HG02970 (cell line): ENCODE results near the gene CNGB1.
"Not testable (repeated sequence)": the region's sequence is repeated elsewhere in the genome, so short reads cannot be mapped to it uniquely, and the experiment has no call there.

ENCODE experiments used
- ATAC-seq: cut with Tn5 transposase; IDR thresholded peaks from one replicate; pipeline ENCODE4 v1.9.1; 2021; ENCODE audit warnings: mild to moderate bottlenecking, moderate library complexity, moderate number of reproducible peaks; ENCODE audit not compliant: unreplicated experiment, low FRiP score

Gene CNGB1

GRCh38 chr16:57914244-57915173 lies 56.4 kb downstream of the CNGB1 start:
- no peak for ATAC-seq

DNA sequence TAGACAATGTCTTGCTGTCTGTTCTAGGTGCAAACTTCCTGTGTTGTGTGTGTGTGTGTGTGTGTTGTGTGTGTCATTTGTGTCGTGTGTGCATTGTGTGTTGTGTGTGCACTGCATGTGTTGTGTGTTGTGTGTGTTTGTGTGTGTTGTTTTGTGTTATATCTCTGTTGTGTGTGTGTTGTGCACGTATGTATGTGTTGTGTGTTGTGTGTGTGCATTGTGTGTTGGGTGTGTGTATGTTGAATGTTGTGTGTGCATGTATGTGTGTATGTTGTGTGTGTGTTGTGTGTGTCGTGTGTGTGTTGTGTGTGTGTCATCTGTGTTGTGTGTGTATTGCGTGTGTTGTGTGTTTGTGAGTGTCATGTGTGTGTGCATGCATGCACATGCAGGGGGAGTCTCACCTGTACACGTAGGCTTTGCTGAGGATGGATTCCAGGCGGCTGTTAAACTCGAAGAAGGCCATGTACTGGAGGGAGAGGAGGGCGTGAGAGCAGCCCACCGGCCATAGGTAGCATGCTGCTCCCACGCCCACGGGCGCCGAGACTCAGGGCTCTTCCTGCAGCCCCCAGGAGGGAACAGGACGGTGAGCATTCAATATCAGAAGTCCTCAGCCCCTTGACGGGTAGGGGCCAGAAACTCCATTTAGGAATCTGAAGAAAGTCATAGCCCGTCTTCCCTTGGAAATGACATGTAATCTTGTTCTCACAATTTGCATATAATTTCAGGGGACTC lies 58.2 kb downstream of the CNGB1 start:
- no peak for ATAC-seq

GRCh38 chr16:57911743-57912142 lies 59.2 kb downstream of the CNGB1 start:
- ATAC-seq, result no peak

- no peak for ATAC-seq
These were observed 60.2 kb downstream of the CNGB1 start for GRCh38 chr16:57910696-57911095.

DNA sequence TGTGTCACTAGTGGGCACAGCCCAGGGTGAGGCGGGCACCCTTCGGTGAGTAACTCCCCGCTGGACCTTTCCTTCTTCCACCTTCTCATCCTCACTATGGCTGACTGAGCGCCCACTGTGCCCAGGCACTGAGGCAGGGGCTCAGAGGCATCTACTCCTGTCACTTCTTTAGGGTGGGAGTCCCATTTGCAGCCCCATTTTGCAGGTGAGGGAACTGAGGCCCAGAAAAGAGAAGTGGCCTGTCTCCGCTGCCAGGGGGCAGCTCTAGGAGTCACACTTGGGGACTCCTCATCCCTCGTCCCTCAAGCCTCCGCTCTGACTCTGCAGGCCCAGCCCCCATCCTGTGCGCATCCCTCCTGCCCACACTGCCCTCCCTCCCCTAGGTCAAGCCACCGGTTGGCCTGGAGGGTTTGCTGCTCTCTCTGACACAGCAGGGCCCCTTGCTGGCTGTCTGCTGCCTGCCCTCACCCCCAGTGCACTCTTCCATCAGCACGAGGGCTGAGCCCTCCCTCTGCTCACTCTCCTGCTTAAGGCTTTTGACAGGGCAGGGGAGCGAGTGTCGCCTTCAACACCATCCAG lies 62.4 kb downstream of the CNGB1 start:
- ATAC-seq, result no peak

DNA sequence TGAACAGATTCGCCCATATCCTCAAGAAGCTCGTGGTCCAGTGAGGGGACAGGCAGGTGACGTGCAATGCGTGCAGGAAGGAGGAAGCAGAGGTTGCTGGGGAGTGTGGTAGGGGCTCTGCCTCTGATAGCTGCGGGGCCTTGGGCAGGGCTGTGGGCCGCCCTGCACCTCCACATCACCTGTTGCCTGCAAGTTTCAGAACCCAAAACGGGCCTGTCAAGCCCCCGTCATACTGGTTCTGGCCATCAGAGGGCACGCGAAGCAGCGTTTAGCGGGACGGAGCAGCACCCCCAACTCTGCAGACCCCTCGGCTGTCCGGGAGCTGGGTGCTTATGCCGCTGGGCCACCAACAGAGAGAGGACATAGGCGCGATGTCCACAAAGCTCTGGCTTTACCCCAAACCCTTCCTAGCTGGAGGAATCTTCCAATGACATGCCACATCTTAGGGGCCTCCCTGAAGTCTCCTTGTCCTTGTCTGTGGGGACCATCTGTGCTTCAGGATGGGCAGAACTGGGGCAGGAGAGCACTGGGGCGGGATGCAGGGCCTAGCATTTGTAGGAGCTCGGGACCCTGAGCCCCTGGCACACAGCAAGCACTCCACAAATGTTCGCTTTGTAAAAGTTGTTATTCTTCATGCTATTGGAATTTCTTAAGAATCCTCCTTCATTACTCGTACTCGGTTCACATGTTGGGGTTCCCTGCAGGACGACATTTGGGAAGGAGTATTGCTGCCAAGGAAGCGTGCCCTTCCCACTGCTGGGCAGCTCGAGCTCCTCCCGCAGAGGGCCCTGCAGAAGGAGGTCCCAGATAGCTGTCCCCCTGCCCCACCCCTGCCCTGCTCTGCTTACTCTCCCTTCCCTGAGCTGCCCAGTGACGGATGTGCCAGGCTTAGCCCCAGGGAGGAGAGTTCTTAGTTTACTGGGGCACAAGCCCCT lies 64.3 kb downstream of the CNGB1 start:
- no peak for ATAC-seq

- no peak for ATAC-seq
These were observed 66.8 kb downstream of the CNGB1 start for GRCh38 chr16:57904101-57904500.

- ATAC-seq, result no peak
These were observed 67.3 kb downstream of the CNGB1 start for GRCh38 chr16:57903656-57904055.

GRCh38 chr16:57901480-57902069 lies 69.4 kb downstream of the CNGB1 start:
- ATAC-seq, result no peak

GRCh38 chr16:57900796-57901479 lies 70.0 kb downstream of the CNGB1 start:
- ATAC-seq, result no peak

- ATAC-seq, result no peak
These were observed 70.9 kb downstream of the CNGB1 start for GRCh38 chr16:57899771-57900661.

DNA sequence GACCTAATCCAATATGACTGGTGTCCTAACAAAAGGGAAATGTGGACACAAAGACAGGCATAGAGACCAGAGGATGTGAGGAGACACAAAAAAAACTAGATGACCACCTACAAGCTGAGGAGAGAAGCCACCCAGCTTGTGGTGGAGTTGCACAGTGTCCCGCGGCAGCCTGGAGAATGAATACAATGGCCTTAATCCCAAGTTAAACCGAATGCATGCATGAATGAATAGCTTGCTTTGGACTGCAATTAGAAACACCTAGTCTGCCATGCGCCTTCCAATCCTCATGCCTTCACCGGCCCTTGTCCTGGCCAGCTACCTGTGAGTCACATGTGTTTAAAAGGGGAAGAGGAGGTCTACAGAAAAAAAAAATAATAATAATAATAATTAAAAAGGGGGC lies 72.0 kb downstream of the CNGB1 start:
- ATAC-seq, result no peak

- no peak for ATAC-seq
These were observed 72.9 kb downstream of the CNGB1 start for GRCh38 chr16:57897996-57898395.

- ATAC-seq, result no peak
These were observed 73.7 kb downstream of the CNGB1 start for GRCh38 chr16:57897053-57897784.

DNA sequence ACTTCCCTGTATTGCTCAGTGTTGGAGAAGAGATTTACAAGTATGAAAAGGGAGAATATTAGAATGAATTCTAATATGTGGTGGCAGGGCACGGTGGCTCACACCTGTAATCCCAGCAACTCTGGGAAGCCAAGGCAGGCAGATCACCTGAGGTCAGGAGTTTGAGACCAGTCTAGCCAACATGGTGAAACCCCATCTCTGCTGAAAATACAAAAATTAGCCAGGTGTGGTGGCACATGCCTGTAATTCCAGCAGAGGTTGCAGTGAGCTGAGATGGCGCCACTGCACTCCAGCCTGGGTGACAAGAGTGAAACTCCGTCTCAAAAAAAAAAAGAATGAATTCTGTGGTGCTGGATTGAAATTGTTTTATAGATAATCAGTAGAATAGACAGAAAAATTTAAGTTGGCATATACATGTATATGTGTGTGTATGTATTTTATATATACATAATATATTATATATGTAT lies 75.8 kb downstream of the CNGB1 start:
- ATAC-seq, result not testable (repeated sequence)

DNA sequence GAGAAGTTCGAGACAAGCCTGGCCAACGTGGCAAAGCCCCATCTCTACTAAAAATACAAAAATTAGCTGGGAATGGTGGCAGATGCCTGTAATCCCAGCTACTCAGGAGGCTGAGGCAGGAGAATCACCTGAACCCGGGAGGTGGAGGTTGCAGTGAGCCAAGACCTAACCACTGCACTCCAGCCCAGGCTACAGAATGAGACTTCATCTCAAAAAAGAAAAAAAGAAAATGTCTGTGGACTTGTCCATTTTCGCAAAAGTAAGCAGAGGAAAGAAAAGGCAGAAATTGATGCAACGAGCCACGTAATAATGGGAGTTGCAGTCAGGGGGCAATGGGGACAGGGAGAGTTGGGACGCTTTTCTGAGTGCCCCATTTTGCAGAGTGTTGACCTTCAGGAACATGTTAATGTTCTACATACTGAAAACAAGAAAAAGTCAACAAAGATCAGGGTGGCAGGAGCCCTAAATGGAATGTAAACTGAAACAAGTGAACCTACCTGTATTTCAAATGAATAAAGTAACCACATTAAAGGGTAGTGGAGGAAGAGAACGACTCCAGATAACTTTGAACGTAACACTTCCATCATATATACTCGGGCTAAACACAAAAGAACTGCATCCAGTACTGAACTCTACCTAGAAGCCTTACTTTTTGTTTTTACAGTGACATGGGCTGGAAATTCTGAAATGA lies 76.4 kb downstream of the CNGB1 start:
- ATAC-seq, result no peak
